Measurements from ENCODE around the gene UNC80. TPM values are rescaled to one million over a fixed set of nuclear protein-coding genes. Genes with fewer than 3 reads are reported as not detected.

The UNC80 gene
- polyA plus RNA-seq, 1 donor from 2014 or later = 10.4 TPM

DNA sequence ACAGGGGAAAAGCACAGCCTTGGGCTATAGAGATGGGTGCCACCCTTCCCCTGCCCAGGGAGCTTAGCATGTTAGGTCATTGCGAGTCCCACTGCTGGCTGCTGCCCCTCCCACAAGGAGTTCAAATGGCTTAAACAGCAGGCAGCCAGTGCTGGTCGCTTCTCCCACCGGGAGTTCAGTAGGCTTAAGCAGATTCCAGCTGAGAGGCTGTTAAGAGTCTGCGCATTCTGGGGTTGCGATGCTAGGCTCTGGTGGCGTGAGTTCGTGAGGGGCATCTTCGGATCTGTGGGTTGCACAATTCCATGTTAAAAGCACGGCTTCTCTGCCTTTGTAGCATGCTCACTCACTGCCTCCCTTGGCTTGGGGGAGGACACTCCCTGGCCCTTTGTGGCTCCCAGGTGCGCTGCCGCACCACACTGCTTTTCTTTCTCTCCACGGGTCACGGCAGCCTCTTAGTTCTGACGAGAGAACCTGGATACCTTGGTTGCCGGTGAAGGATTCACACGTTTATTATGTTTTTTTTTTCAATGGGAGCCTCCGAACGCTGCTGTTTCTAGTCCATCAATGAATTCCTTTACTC, 93.2 kb downstream of the UNC80 start:
- Histone ChIP-seq H3K79me2 (replicated peaks; ENCODE audit: insufficient read depth, low read length) (no peaks in the 10 kb centered on the region), H3K4me2 (ENCODE audit: low read length) (no peak overlapping the region), H3K27ac (ENCODE audit: low read length) (no peak overlapping the region), H3K9me3 (ENCODE audit: low read length) (peaks cover 3% of the 10 kb centered on the region), H3K27me3 (ENCODE audit: insufficient read depth, low read depth, low read length) (no peaks in the 10 kb centered on the region), H4K20me1 (ENCODE audit: insufficient read depth) (no peaks in the 10 kb centered on the region), H3K9ac (ENCODE audit: low read length) (no peak overlapping the region), H3K9me2 (ENCODE audit: insufficient read depth, low read length) (no peaks in the 10 kb centered on the region), H3K36me3 (ENCODE audit: insufficient read depth, low read length) (no peaks in the 10 kb centered on the region), H2AFZ (ENCODE audit: low read depth, low read length) (no peak overlapping the region), H3K4me3 (ENCODE audit: low read length) (no peak overlapping the region), H3F3A (ENCODE audit: insufficient read depth, low read length, poor library complexity, severe bottlenecking) (no peaks in the 10 kb centered on the region)
- TF ChIP-seq EZH2 (IDR thresholded peaks at IDR 0.05; ENCODE audit: borderline replicate concordance, insufficient read depth, low read length, poor library complexity, severe bottlenecking) (no peak), MXI1 (conservative IDR thresholded peaks at IDR 0.05; ENCODE audit: poor library complexity, severe bottlenecking) (no peak), POLR2AphosphoS5 (IDR thresholded peaks at IDR 0.05) (no peak), EP300 (conservative IDR thresholded peaks at IDR 0.05; ENCODE audit: poor library complexity, severe bottlenecking) (no peak), RAD21 (conservative IDR thresholded peaks at IDR 0.05) (no peak), TAF1 (IDR thresholded peaks at IDR 0.05; ENCODE audit: low read depth) (no peak), SMC3 (conservative IDR thresholded peaks at IDR 0.05; ENCODE audit: poor library complexity) (no peak)
- TF ChIP-seq, protein P1, sequence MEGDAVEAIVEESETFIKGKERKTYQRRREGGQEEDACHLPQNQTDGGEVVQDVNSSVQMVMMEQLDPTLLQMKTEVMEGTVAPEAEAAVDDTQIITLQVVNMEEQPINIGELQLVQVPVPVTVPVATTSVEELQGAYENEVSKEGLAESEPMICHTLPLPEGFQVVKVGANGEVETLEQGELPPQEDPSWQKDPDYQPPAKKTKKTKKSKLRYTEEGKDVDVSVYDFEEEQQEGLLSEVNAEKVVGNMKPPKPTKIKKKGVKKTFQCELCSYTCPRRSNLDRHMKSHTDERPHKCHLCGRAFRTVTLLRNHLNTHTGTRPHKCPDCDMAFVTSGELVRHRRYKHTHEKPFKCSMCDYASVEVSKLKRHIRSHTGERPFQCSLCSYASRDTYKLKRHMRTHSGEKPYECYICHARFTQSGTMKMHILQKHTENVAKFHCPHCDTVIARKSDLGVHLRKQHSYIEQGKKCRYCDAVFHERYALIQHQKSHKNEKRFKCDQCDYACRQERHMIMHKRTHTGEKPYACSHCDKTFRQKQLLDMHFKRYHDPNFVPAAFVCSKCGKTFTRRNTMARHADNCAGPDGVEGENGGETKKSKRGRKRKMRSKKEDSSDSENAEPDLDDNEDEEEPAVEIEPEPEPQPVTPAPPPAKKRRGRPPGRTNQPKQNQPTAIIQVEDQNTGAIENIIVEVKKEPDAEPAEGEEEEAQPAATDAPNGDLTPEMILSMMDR (IDR thresholded peaks at IDR 0.05; ENCODE audit: poor library complexity, severe bottlenecking) = no peak
- TF ChIP-seq, protein P2, sequence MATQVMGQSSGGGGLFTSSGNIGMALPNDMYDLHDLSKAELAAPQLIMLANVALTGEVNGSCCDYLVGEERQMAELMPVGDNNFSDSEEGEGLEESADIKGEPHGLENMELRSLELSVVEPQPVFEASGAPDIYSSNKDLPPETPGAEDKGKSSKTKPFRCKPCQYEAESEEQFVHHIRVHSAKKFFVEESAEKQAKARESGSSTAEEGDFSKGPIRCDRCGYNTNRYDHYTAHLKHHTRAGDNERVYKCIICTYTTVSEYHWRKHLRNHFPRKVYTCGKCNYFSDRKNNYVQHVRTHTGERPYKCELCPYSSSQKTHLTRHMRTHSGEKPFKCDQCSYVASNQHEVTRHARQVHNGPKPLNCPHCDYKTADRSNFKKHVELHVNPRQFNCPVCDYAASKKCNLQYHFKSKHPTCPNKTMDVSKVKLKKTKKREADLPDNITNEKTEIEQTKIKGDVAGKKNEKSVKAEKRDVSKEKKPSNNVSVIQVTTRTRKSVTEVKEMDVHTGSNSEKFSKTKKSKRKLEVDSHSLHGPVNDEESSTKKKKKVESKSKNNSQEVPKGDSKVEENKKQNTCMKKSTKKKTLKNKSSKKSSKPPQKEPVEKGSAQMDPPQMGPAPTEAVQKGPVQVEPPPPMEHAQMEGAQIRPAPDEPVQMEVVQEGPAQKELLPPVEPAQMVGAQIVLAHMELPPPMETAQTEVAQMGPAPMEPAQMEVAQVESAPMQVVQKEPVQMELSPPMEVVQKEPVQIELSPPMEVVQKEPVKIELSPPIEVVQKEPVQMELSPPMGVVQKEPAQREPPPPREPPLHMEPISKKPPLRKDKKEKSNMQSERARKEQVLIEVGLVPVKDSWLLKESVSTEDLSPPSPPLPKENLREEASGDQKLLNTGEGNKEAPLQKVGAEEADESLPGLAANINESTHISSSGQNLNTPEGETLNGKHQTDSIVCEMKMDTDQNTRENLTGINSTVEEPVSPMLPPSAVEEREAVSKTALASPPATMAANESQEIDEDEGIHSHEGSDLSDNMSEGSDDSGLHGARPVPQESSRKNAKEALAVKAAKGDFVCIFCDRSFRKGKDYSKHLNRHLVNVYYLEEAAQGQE (IDR thresholded peaks at IDR 0.05; ENCODE audit: borderline replicate concordance) = no peak

DNA sequence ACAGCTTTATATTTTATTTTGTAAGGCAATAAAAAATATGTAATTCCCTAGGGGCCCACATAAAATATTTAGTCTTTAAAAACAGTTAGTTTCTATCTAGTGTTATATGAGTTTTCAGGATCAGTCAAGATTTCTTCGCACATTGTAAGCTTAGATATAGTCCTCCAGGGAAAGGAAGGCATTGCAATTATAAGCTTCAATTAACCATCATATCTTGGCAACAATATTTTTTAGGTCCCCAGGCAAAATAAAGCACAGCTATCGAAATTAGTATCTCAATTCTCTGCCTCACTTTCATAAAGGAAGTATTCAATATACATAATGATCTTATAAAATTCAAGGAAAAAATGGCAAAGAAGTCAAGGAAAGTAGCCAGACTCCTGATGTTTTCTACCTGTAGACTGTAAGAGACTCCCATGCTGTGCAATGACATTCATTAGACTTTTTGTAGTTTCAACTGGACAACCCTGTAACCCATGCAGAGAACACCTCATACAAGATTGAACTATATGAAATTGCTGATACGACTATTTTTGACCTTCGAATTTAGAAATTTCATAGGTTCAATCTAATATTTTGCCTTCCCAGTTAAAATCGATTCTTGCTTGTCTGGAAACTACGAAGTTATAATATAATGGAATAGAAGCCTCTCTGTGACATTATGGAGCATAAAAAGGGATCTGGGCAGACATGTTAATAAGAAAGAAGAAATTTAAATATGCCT, 96.8 kb downstream of the UNC80 start:
- Histone ChIP-seq H3K27ac (ENCODE audit: low read length) (no peak overlapping the region), H3K27me3 (ENCODE audit: insufficient read depth, low read depth, low read length) (no peaks in the 10 kb centered on the region), H3F3A (ENCODE audit: insufficient read depth, low read length, poor library complexity, severe bottlenecking) (no peaks in the 10 kb centered on the region), H3K36me3 (ENCODE audit: insufficient read depth, low read length) (no peaks in the 10 kb centered on the region), H3K9me2 (ENCODE audit: insufficient read depth, low read length) (no peaks in the 10 kb centered on the region), H2AFZ (ENCODE audit: low read depth, low read length) (no peak overlapping the region), H3K9ac (ENCODE audit: low read length) (no peak overlapping the region), H3K4me3 (ENCODE audit: low read length) (no peak overlapping the region), H3K4me2 (ENCODE audit: low read length) (no peak overlapping the region), H4K20me1 (ENCODE audit: insufficient read depth) (no peaks in the 10 kb centered on the region), H3K79me2 (replicated peaks; ENCODE audit: insufficient read depth, low read length) (no peaks in the 10 kb centered on the region), H3K9me3 (ENCODE audit: low read length) (peaks cover 3% of the 10 kb centered on the region)
- TF ChIP-seq, protein P1 (IDR thresholded peaks at IDR 0.05; ENCODE audit: poor library complexity, severe bottlenecking) = no peak
- TF ChIP-seq RAD21 (conservative IDR thresholded peaks at IDR 0.05) = no peak
- no peak for TF ChIP-seq POLR2AphosphoS5 (IDR thresholded peaks at IDR 0.05)
- no peak for TF ChIP-seq MXI1 (conservative IDR thresholded peaks at IDR 0.05; ENCODE audit: poor library complexity, severe bottlenecking)
- TF ChIP-seq EZH2 (IDR thresholded peaks at IDR 0.05; ENCODE audit: borderline replicate concordance, insufficient read depth, low read length, poor library complexity, severe bottlenecking) = no peak
- no peak for TF ChIP-seq EP300 (conservative IDR thresholded peaks at IDR 0.05; ENCODE audit: poor library complexity, severe bottlenecking)
- TF ChIP-seq, protein P2 (IDR thresholded peaks at IDR 0.05; ENCODE audit: borderline replicate concordance) = no peak
- no peak for TF ChIP-seq TAF1 (IDR thresholded peaks at IDR 0.05; ENCODE audit: low read depth)
- no peak for TF ChIP-seq SMC3 (conservative IDR thresholded peaks at IDR 0.05; ENCODE audit: poor library complexity)
